GM21723 (cell line): ENCODE measurements around the gene DOCK1.

Source experiments
- ATAC-seq: cut with Tn5 transposase; IDR thresholded peaks from one replicate; pipeline ENCODE4 v1.9.1; 2021; ENCODE audit warnings: mild to moderate bottlenecking, moderate library complexity; ENCODE audit not compliant: unreplicated experiment

DOCK1 gene

DNA sequence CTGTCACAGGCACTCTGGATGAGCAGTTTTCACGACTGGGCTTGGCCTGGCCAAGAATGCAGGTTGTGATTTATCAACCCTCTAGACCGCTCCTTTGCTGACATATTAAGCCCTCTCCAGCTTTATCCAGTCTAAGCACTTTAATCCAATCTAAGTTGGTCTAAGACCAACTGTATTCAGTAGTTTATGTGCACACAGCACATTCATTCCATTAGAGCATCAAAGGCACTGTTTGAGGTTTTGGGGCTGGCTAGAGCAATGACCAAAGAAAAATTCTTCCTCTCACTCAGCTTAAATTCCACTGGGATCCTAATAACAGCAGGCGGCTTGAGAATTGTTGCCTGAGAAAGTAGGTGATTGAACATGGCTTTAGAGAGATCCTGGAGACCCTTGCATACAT, 467.1 kb downstream of the DOCK1 start:
- no peak for ATAC-seq

DNA sequence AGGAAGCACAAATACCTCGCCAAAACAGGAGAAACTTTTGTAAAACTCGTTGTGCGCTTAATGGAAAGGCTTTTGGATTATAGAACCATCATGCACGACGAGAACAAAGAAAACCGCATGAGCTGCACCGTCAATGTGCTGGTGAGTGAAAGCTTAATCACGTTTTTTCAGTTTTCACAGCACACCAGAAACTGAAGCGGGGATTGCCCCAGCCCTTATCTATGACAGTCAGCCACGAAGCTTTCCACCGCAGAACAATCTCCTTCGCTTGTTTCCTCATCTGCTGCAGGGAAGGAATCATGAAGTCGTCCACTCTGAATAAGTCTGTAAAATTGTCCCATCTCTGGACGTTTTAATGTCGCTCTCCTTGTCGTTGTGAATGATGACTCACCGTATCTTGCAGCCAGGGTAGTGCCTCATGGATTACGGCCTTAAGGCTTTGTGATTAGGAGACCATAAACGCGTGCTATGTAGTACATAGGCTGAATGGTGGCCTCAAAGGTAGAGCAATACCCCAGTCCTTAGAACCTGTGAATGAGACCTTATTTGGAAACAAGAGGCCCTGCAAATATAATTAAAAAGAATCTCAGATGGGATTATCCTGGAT, 468.9 kb downstream of the DOCK1 start:
- ATAC-seq = no peak

DNA sequence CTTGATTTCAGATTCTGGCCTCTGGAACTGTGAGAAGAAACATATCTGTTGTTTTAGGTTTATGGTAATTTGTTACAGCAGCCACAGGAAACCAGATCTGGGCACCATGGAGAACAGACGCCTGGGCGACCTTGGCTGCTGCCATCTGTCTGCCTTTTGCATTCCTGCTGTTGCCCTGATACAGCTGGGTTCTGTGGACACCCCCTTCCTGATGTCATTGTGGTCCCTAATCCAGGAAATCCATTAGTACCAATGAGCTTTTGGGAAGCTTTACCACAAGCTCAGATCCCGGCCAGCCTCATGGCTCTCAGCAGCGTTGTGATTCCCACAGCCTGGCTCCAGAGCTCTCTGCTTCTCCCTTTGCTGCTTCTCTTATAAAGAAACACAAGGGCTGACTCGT, 469.7 kb downstream of the DOCK1 start:
- no peak for ATAC-seq

GRCh38 chr10:127375461-127375860, 470.2 kb downstream of the DOCK1 start:
- ATAC-seq = no peak

DNA sequence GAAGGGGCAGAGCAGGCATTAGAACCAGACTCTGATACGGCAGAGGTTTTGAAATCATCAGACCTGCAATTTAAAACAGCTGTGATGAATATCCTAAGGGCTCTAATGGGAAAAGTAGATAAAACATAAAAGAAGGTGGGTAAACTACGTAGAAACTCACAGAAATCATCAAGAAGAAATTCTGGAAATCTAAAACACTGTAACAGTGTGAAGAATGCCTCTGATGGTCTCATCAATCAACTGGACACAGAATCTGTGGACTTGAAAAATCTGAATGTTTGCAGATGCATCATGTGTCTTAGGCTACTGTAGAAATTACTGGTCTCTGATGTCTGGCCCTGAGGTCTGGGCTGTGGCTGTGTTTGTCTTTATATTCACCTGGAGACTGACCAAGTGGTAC, 470.8 kb downstream of the DOCK1 start:
- no peak for ATAC-seq

GRCh38 chr10:127378628-127379027, 473.4 kb downstream of the DOCK1 start:
- ATAC-seq = no peak

DNA sequence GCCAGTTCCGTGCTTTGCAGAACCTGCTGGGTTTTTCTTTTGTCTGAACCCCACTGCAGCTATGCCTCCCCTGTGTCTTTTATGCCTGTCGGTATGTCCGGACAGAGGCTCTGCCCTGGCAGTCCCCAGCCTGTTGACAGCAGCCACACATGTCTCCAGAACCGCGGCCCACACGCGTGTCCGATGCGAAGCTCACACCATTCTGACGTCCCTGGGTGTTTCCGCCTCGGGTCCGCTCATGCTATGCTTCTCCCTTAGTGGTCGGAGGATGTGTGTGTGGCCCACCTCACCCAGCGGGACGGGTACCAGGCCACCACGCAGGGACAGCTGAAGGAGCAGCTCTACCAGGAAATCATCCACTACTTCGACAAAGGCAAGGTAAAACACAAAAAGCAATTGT, 479.3 kb downstream of the DOCK1 start:
- ATAC-seq = no peak

DNA sequence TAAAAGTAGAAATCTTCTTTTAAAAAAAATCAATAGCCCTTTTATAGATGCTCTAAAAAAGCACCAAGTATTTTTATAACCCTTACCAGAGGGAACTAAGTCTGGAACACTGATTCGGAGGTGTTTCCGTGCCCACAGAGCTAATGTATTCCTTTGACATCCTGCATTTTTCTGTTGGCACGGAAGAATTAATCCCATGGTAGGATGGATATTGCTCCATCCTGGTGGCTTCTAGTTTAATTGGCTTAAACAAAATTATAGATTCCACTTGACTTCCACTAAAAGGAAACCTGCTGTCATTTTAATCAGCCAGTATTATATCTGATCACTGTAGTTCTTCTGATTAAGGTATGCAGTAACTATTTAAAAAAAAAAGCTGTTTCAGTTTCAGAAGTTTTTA, 479.8 kb downstream of the DOCK1 start:
- ATAC-seq = no peak

- no peak for ATAC-seq
Measured at GRCh38 chr10:127386606-127387327, 481.5 kb downstream of the DOCK1 start.

DNA sequence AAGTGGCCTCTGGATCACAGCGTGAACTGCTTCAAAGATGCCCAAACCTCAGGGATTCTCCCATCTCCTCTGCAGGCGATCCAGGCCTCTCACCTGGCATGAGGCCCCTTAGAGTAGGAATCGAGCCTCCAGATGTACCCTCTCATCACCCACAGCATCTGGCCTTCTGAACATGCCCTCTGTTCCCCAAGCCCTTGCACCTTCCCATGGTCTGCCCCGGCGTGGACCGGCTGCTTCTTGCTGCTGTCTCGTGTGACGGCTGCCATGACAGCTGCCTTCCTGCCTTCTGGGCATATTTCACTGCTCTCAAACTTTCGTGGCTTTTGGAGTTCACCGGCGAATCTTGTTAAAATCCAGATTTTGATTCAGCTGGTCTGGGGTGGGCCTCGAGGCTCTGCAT, 486.6 kb downstream of the DOCK1 start:
- no peak for ATAC-seq

GRCh38 chr10:127392351-127393235, 487.4 kb downstream of the DOCK1 start:
- no peak for ATAC-seq

GRCh38 chr10:127398140-127398970, 493.1 kb downstream of the DOCK1 start:
- no peak for ATAC-seq

GRCh38 chr10:127398971-127399365, 493.7 kb downstream of the DOCK1 start:
- ATAC-seq = no peak

- no peak for ATAC-seq
Measured at GRCh38 chr10:127399668-127400067, 494.4 kb downstream of the DOCK1 start.

GRCh38 chr10:127400216-127400615, 495.0 kb downstream of the DOCK1 start:
- no peak for ATAC-seq

- ATAC-seq = no peak
Measured at GRCh38 chr10:127402596-127403409, 497.6 kb downstream of the DOCK1 start.

- ATAC-seq = no peak
Measured at GRCh38 chr10:127405221-127405620, 500.0 kb downstream of the DOCK1 start.

DNA sequence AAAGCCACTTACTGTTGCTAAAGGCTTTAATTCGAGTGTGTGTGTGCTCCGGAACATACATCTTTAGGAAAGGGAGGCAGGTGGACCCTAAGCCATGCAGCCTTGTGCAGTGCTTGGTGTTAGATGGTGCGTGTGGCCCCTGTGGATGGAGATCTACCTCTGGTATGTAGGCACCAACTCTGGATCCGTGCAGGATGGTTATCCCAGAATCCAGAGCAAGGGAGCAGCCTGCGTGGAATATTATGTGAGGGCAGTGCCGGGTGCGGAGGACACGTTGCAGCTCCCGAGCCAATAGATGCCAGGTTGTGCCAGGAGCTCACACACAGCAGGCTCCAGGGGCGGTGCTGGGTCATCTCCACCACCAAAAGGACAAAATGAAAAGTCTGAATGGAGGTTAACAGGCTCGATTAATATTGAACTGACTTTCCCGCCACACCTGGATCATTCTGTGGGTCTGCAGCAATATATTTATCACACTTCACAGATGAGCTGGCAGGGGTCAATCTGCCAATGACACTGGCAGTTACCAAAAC, 500.9 kb downstream of the DOCK1 start:
- no peak for ATAC-seq

DNA sequence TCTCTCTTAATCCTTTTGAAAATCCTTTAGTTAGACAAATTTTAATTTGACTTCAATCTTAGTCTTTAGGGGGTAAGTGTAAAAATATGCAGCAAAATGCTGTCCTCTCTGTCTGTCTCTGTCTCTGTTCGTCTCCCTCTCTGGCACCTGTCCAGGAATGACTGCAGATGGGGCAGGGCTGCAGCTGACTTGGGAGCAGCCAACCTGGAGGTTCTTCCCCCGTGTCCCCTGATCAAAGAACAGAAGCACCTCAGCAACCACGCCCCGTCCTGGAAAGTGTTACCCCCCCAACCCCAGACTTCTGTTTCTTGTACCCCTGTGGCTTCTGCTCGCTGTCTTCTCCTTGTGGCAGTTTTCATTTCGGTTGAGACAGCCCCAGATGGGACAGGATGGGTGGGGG, 502.3 kb downstream of the DOCK1 start:
- no peak for ATAC-seq
